ENCODE measurements around the gene RBBP4.
"Not testable (repeated sequence)": the region's sequence is repeated elsewhere in the genome, so short reads cannot be mapped to it uniquely, and the experiment has no call there.

The RBBP4 gene

DNA sequence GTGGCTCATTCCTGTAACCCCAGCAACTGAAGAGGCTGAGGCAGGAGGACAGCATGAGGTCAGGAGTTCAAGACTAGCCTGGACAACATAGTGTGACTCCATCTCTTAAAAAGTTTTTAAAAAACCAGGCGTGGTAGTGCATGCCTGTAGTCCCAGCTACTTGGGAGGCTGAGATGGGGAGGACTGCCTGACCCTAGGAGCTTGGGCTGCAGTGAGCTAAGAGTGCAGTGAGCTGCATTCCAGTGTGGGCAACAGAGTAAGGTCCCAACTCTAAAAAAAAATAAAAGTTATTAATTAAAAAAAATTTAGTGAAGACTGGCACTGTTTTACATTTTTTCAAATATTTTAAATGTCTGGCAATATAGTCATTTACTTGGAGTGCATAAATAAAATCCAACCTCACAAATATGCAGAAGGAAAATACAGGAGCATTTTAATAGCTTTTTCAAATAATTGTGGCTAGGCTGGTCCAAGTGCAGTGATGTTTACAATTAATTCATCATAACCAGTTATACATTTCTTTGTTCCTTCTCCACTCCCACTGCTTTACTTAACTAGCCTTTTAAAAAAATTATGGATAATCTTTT is 11.4 kb upstream of the RBBP4 start:
- 83 to 89% methylated on average over 1 of the region's 1 CpG for WGBS, 2 experiments
- Histone ChIP-seq H3K4me3 (ENCODE audit: insufficient read depth, low read depth, low read length) (no peak overlapping the region), H3K27me3 (ENCODE audit: control insufficient read depth, insufficient read depth, low read length, poor library complexity, severe bottlenecking) (no peaks in the 10 kb centered on the region), H3K36me3 (ENCODE audit: control insufficient read depth, insufficient read depth, low read length) (no peaks in the 10 kb centered on the region), H3K27ac (ENCODE audit: insufficient read depth, low read depth, low read length, poor library complexity, severe bottlenecking) (no peak overlapping the region), H3K4me1 (ENCODE audit: control insufficient read depth, insufficient read depth, low read length) (no peaks in the 10 kb centered on the region), H3K9me3 (ENCODE audit: control insufficient read depth, low read length) (no peaks in the 10 kb centered on the region)

DNA sequence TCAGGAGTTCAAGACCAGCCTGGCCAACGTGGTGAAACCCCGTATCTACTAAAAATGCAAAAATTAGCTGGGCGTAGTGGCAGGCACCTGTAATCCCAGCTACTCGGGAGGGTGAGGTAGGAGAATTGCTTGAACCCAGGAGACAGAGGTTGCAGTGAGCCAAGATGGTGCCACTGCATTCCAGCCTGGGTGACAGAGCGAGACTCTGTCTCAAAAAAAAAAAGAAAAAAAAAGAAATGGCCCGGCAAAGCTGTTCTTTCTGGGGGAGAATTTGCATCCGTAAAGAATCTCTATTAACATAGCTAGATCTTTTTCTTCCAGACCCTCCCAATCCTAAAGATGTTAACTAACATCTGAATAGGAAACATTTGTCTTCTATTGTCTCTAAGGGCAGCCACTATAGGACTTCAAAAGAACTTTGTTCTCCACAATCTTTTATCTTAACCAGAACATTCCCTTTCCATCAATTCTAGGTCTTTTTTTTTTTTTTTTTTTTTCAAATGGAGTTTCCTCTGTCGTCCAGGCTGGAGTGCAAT is 8.6 kb upstream of the RBBP4 start:
- not testable (repeated sequence) for H3K27ac ChIP-seq (ENCODE audit: insufficient read depth, low read depth, low read length, poor library complexity, severe bottlenecking); H3K9me3 ChIP-seq (ENCODE audit: control insufficient read depth, low read length)
- WGBS, 2 experiments, result 38 to 42% methylated on average over 8 of the region's 8 CpGs

DNA sequence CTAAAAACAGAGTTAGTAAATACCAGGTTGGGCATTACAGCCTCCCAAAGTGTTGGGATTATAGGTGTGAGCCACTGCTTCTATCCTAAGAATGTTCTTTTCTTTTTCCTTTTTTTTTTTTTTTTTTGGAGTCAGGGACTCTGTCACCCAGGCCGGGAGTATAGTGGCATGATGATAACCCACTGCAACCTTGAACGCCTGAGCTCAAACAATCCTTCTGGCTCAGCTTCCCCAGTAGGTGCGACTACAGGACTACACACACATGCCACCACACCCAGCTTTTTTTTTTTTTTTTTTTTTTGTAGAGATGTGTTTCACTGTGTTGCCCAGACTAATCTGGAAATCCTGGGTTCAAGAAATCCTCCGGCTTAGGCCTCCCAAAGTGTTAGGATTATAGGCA is 6.6 kb upstream of the RBBP4 start:
- Histone ChIP-seq H3K4me1 (ENCODE audit: control insufficient read depth, insufficient read depth, low read length) (no peaks in the 10 kb centered on the region), H3K27ac (ENCODE audit: insufficient read depth, low read depth, low read length, poor library complexity, severe bottlenecking) (no peak overlapping the region), H3K36me3 (ENCODE audit: control insufficient read depth, insufficient read depth, low read length) (no peaks in the 10 kb centered on the region), H3K27me3 (ENCODE audit: control insufficient read depth, insufficient read depth, low read length, poor library complexity, severe bottlenecking) (no peaks in the 10 kb centered on the region), H3K9me3 (ENCODE audit: control insufficient read depth, low read length) (no peaks in the 10 kb centered on the region), H3K4me3 (ENCODE audit: insufficient read depth, low read depth, low read length) (no peak overlapping the region)
- WGBS, 2 experiments, result 97 to 100% methylated on average over 3 to 4 of the region's 4 CpGs

More for the DNA sequence above, 8.6 kb upstream of the RBBP4 start:
- not testable (repeated sequence) for H3K36me3 ChIP-seq (ENCODE audit: control insufficient read depth, insufficient read depth, low read length); H3K27me3 ChIP-seq (ENCODE audit: control insufficient read depth, insufficient read depth, low read length, poor library complexity, severe bottlenecking); H3K4me1 ChIP-seq (ENCODE audit: control insufficient read depth, insufficient read depth, low read length); H3K4me3 ChIP-seq (ENCODE audit: insufficient read depth, low read depth, low read length)

DNA sequence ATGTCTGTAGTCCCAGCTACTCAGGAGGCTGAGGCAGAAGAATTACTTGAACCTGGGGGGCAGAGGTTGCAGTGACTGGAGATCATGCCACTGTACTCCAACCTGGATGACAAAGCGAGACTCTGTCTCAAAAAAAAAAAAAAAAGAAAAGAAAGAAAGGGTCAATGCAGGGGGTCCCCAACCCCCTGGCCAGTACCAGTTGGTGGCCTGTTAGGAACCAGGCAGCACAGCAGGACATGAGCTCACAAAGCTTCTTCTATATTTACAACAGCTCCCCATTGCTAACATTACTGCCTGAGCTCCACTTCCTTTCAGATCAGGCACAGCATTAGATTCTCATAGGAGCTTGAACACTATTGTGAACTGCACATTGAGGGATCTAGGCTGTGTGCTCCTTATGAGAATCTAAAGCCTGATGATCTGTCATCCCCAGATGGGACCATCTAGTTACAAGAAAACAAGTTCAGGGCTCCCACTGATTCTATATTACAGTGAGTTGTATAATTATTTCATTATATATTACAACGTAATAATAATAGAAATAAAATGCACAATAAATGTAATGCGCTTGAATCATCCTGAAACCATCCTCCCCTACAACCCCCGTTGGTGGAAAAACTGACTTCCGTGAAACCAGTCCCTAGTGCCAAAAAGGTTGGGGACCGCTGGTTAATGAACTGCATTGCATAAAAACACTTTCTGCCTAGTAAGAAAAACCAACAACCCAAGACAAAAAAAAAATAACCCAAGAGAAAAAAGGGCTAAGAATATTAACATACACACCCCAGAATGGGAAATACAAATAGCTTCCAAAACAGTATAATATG is 3.5 kb upstream of the RBBP4 start:
- H3K27ac ChIP-seq (ENCODE audit: insufficient read depth, low read depth, low read length, poor library complexity, severe bottlenecking), result no peak overlapping the region
- H3K4me3 ChIP-seq (ENCODE audit: insufficient read depth, low read depth, low read length), result no peak overlapping the region
- no peaks in the 10 kb centered on the region for H3K27me3 ChIP-seq (ENCODE audit: control insufficient read depth, insufficient read depth, low read length, poor library complexity, severe bottlenecking)
- no peaks in the 10 kb centered on the region for H3K4me1 ChIP-seq (ENCODE audit: control insufficient read depth, insufficient read depth, low read length)
- 92 to 97% methylated on average over 5 to 6 of the region's 6 CpGs for WGBS, 2 experiments
- no peaks in the 10 kb centered on the region for H3K9me3 ChIP-seq (ENCODE audit: control insufficient read depth, low read length)
- no peaks in the 10 kb centered on the region for H3K36me3 ChIP-seq (ENCODE audit: control insufficient read depth, insufficient read depth, low read length)

DNA sequence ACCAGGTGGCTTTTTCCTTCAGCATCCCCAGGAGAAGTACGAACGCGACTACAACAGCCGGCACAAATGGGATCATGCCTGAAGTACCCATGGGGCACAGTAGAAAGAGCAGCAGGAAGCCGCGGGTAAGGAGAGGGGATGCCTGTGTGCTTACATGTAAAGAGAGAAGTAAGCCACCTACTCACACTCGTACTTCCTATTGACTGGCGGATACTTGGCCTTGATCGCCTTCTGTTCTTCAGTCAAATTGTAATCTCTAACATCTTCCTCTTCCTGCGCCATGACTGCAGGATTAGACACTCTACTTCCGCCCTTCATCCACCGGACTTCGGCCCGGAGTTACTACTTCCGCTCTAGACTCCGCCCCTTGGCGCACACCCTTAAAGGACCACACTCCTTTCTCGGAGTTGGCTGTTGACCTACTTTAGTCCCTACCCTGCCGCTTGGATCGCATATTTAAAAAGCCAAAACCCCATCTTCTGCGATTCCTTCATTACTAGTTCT is 708 bp upstream of the RBBP4 start, which contains the start of gene ZBTB8OS:
Gene ZBTB8OS (minus strand): TSS at position 303 of the 504 bp plus-strand sequence. CDS start 21 bp downstream, at position 282.
- Histone ChIP-seq H3K36me3 (ENCODE audit: control insufficient read depth, insufficient read depth, low read length) (peaks cover 15% of the 10 kb centered on the region), H3K27me3 (ENCODE audit: control insufficient read depth, insufficient read depth, low read length, poor library complexity, severe bottlenecking) (no peaks in the 10 kb centered on the region), H3K27ac (ENCODE audit: insufficient read depth, low read depth, low read length, poor library complexity, severe bottlenecking) (peak within 1 kb of the TSS; percentile 99), H3K4me3 (ENCODE audit: insufficient read depth, low read depth, low read length) (peak within 1 kb of the TSS; percentile 94), H3K4me1 (ENCODE audit: control insufficient read depth, insufficient read depth, low read length) (no peaks in the 10 kb centered on the region), H3K9me3 (ENCODE audit: control insufficient read depth, low read length) (no peaks in the 10 kb centered on the region)
- WGBS, 2 experiments, result 0% methylated on average over 21 of the region's 21 CpGs

DNA sequence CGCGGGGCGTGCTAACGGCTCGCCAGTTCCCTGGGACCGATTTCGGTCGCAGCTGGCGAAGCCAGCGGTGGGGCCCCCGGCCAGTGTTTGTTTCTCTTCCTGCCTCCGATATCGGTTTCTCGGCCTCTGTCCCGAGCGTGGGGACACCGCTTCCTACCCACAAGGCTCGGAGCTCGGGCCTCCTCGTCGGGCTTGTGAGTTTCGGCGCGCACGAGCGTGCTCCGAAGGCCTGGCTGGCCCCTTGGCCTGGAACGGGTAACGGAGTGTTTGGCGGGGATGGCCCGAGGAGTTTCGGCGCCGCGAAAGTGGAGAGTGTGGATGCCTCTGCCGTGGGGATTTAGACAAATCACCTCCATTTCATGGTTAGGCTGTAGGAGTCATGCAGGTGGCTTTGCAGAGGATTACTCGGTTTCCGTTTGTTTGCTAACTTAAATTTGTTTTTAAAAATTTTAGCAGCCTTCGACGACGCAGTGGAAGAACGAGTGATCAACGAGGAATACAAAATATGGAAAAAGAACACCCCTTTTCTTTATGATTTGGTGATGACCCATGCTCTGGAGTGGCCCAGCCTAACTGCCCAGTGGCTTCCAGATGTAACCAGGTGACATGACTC is 559 bp downstream of the RBBP4 start:
- 2% methylated on average over 43 of the region's 43 CpGs for WGBS, 2 experiments
- H3K4me3 ChIP-seq (ENCODE audit: insufficient read depth, low read depth, low read length), result peak overlapping the region; percentile 94
- H3K9me3 ChIP-seq (ENCODE audit: control insufficient read depth, low read length), result no peaks in the 10 kb centered on the region
- H3K4me1 ChIP-seq (ENCODE audit: control insufficient read depth, insufficient read depth, low read length), result no peaks in the 10 kb centered on the region
- peaks cover 27% of the 10 kb centered on the region for H3K36me3 ChIP-seq (ENCODE audit: control insufficient read depth, insufficient read depth, low read length)
- H3K27me3 ChIP-seq (ENCODE audit: control insufficient read depth, insufficient read depth, low read length, poor library complexity, severe bottlenecking), result no peaks in the 10 kb centered on the region
- H3K27ac ChIP-seq (ENCODE audit: insufficient read depth, low read depth, low read length, poor library complexity, severe bottlenecking), result peak overlapping the region; percentile 94

DNA sequence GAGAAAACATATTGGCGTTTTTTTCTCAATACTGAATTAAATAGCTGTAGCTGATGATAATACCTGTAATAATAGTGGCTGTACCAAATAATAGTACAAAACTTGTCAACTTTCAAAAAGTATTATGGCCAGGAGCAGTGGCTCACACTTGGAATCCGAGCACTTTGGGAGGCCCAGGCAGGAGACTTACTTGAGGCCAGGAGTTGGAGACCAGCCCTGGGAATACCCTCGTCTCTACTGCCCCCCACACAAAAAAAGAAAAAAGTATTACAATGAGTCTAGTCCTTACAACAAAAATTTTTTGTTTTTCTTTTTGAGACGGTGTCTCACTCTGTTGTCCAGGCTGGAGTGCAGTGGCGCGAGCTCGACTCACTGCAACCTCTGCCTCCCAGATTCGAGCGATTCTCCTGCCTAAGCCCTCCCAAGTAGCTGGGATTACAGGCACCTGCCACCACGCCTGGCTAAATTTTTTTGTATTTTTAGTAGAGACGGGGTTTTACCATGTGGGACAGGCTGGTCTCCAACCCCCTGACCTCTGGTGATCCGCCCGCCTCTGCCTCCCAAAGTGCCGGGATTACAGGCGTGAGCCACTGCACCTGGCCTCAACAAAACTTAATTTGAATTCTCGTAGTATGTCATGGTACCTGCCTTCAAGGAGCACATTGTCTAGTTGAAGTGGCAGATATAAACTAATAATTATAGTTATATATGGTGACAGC is 1.4 kb downstream of the RBBP4 start:
- no peaks in the 10 kb centered on the region for H3K9me3 ChIP-seq (ENCODE audit: control insufficient read depth, low read length)
- H3K36me3 ChIP-seq (ENCODE audit: control insufficient read depth, insufficient read depth, low read length), result peaks cover 29% of the 10 kb centered on the region
- no peak overlapping the region for H3K27ac ChIP-seq (ENCODE audit: insufficient read depth, low read depth, low read length, poor library complexity, severe bottlenecking)
- H3K4me3 ChIP-seq (ENCODE audit: insufficient read depth, low read depth, low read length), result peak overlapping the region; percentile 94
- no peaks in the 10 kb centered on the region for H3K4me1 ChIP-seq (ENCODE audit: control insufficient read depth, insufficient read depth, low read length)
- H3K27me3 ChIP-seq (ENCODE audit: control insufficient read depth, insufficient read depth, low read length, poor library complexity, severe bottlenecking), result no peaks in the 10 kb centered on the region
- WGBS, 2 experiments, result 92 to 93% methylated on average over 15 to 16 of the region's 16 CpGs

DNA sequence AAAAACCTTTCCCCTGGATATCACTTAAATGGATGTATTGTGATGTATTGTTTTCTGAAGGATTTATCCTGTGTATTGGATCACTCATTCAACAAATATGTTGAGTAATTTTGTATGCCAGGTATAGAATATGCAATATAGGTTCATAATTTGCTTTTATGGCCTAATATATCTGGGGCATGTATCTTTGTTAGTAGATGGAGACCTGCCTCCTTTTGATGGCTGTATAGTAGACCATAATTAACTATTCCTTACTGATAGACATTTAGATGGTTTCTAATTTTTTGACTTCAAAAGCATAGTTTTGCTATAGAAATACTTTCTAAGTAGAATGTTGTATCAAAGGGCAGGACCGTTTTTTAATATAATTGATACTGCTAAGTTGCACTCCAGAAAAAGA is 8.6 kb downstream of the RBBP4 start:
- H3K9me3 ChIP-seq (ENCODE audit: control insufficient read depth, low read length), result no peaks in the 10 kb centered on the region
- peaks cover 78% of the 10 kb centered on the region for H3K36me3 ChIP-seq (ENCODE audit: control insufficient read depth, insufficient read depth, low read length)
- H3K4me3 ChIP-seq (ENCODE audit: insufficient read depth, low read depth, low read length), result no peak overlapping the region
- H3K4me1 ChIP-seq (ENCODE audit: control insufficient read depth, insufficient read depth, low read length), result no peaks in the 10 kb centered on the region
- WGBS, 2 experiments, result 93 to 100% methylated on average over 1 of the region's 1 CpG
- no peak overlapping the region for H3K27ac ChIP-seq (ENCODE audit: insufficient read depth, low read depth, low read length, poor library complexity, severe bottlenecking)
- H3K27me3 ChIP-seq (ENCODE audit: control insufficient read depth, insufficient read depth, low read length, poor library complexity, severe bottlenecking), result no peaks in the 10 kb centered on the region

DNA sequence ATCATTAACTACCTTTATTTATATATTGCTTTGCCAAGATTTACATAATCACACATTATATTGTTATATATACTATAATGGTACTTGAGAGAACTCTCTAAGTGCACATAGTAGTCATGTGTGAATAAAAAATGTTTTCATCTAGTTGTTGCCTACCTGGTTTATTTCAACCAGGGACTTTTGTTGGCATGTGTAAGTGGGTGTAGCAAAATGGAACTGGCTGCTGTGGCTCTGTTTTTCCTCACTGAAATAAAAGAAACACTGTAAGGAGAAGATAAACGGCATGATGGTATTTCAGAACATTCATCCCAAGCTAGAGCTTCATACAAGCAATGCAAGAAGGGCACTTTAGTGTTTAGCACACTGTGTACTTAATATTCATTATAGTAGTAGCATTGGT is 14.9 kb downstream of the RBBP4 start:
- Histone ChIP-seq H3K36me3 (ENCODE audit: control insufficient read depth, insufficient read depth, low read length) (peaks cover 72% of the 10 kb centered on the region), H3K4me1 (ENCODE audit: control insufficient read depth, insufficient read depth, low read length) (no peaks in the 10 kb centered on the region), H3K27me3 (ENCODE audit: control insufficient read depth, insufficient read depth, low read length, poor library complexity, severe bottlenecking) (no peaks in the 10 kb centered on the region), H3K27ac (ENCODE audit: insufficient read depth, low read depth, low read length, poor library complexity, severe bottlenecking) (no peak overlapping the region), H3K4me3 (ENCODE audit: insufficient read depth, low read depth, low read length) (no peak overlapping the region), H3K9me3 (ENCODE audit: control insufficient read depth, low read length) (no peaks in the 10 kb centered on the region)
- 94 to 100% methylated on average over 1 of the region's 1 CpG for WGBS, 2 experiments
